K562 (cell line): ENCODE measurements around the gene PPIH. TPM values are rescaled to one million over a fixed set of nuclear protein-coding genes. Genes with fewer than 3 reads are reported as not detected.
A peak's percentile ranks its signal among the peaks of the same experiment; 100 is the strongest.

ENCODE experiments used
- ARHGAP35 ChIP-seq: fragments of 450-650 bp; IDR thresholded peaks from 2 replicates; pipeline ENCODE4 v1.6.1; 2018; ENCODE audit not compliant: partially characterized antibody
- ESRRA ChIP-seq: fragments of 450-650 bp; IDR thresholded peaks from 2 replicates; pipeline ENCODE4 v1.6.1; 2014; ENCODE audit warnings: low read depth, mild to moderate bottlenecking, moderate library complexity, borderline replicate concordance
- HMG20A ChIP-seq: fragments of 450-650 bp; formaldehyde crosslinking; conservative IDR thresholded peaks from 2 replicates; pipeline ENCODE4 v1.4.0; 2020; ENCODE audit warnings: mild to moderate bottlenecking, mixed read lengths
- NRF1 ChIP-seq, 2 experiments: fragments of 450-650 bp; IDR thresholded peaks in 1 of 2; conservative IDR thresholded peaks in 1 of 2; 2 replicates each; pipeline ENCODE4 v1.6.1; 2014; ENCODE audit warnings: mild to moderate bottlenecking in 2 of 2
- RERE ChIP-seq: sonication (generic); formaldehyde crosslinking; IDR thresholded peaks from 2 replicates; pipeline ENCODE4 v1.8.0; 2023; ENCODE audit warnings: missing genetic modification reagents, mild to moderate bottlenecking, borderline replicate concordance
- REST ChIP-seq, 2 experiments: fragments of 450-650 bp; formaldehyde crosslinking in 1 of 2; IDR thresholded peaks; 2 replicates each; pipeline versions ENCODE4 v1.4.0 to v1.6.1; 2014 to 2020; ENCODE audit warnings: mild to moderate bottlenecking in 2 of 2, borderline replicate concordance in 1 of 2, low read depth in 1 of 2
- STAT5A ChIP-seq: IDR thresholded peaks from 2 replicates; pipeline ENCODE4 v1.6.1; 2012; ENCODE audit warnings: low read length, inconsistent platforms, borderline replicate concordance
- TAF1 ChIP-seq: IDR thresholded peaks from 2 replicates; pipeline ENCODE4 v1.6.1; 2011; ENCODE audit warnings: mild to moderate bottlenecking, low read length, moderate library complexity; ENCODE audit not compliant: insufficient read depth, control insufficient read depth, severe bottlenecking; ENCODE audit errors: extremely low read depth
- U2AF1 ChIP-seq: fragments of 200-400 bp; formaldehyde crosslinking; optimal IDR thresholded peaks from 2 replicates; pipeline ENCODE3; 2017; ENCODE audit warnings: mild to moderate bottlenecking, low read depth, low read length, moderate library complexity
- YY1 ChIP-seq, 3 experiments: IDR thresholded peaks; 2 replicates each; pipeline ENCODE4 v1.6.1; 2011; ENCODE audit warnings: low read length in 2 of 3, mild to moderate bottlenecking in 2 of 3, moderate library complexity in 2 of 3, borderline replicate concordance in 1 of 3, control low read depth in 1 of 3, low read depth in 1 of 3; ENCODE audit not compliant: insufficient read depth in 3 of 3, insufficient replicate concordance in 2 of 3, control insufficient read depth in 1 of 3, insufficient read length in 1 of 3; ENCODE audit errors: extremely low read depth in 1 of 3
- ZBTB1 ChIP-seq: sonication (generic); formaldehyde crosslinking; IDR thresholded peaks from 2 replicates; pipeline ENCODE4 v1.8.1; 2023; ENCODE audit warnings: missing genetic modification reagents, low read depth, mild to moderate bottlenecking, borderline replicate concordance
- ZNF764 ChIP-seq: fragments of 250-450 bp; sonication (Bioruptor Pico); IDR thresholded peaks from 2 replicates; pipeline ENCODE4 v1.4.0; 2020; ENCODE audit warnings: low read depth, mild to moderate bottlenecking, moderate library complexity
- polyA plus RNA-seq, 8 experiments: library from polyadenylated mRNA; depleted of rRNA in 4 of 8; stranded (reverse) in 5 of 8; unstranded in 3 of 8; fragments of >200 nt; fragmentation: Nextera tagmentation in 2 of 8; fragmentation: Illumina TruSeq in 1 of 8; extraction: Ambion mirVana in 2 of 8; extraction: Trizol in 1 of 8; gene quantifications; 2 replicates each; pipeline versions ENCODE4 v1.2.1 to v1.2.3, GENCODE V29; 2011 to 2014; ENCODE audit warnings: inconsistent platforms in 1 of 8, missing spikeins in 1 of 8
- total RNA-seq, 7 experiments: library from RNA; depleted of rRNA in 6 of 7; stranded (reverse); fragments of >200 nt in 6 of 7; fragmentation: Illumina TruSeq in 2 of 7; extraction: Trizol in 2 of 7; gene quantifications; 2 replicates each; pipeline versions ENCODE4 v1.2.1 to v1.2.3, GENCODE V29; 2011 to 2021; ENCODE audit warnings: low replicate concordance in 1 of 7

The PPIH gene
- total and polyA plus RNA-seq, 9 of the 15 experiments (the other 6 are each of a cell fraction or from before 2014, with no cell fraction given), result 197 to 470 (median 277) TPM

GRCh38 chr1:42686418-42686817 lies 28.2 kb downstream of the PPIH start (continued):
- TF ChIP-seq RERE (CRISPR knock-in tag) (no peak), YY1 (IDR thresholded peaks at IDR 0.05; ENCODE audit: borderline replicate concordance in 1 of 3, control insufficient read depth in 1 of 3, extremely low read depth in 1 of 3, insufficient read depth in 3 of 3, insufficient read length in 1 of 3, insufficient replicate concordance in 2 of 3, low read depth in 1 of 3, low read length in 2 of 3) (no peak), ESRRA (no peak), ZBTB1 (CRISPR knock-in tag) (no peak), STAT5A (peak; percentile 57; the same call in 1 of the 2 replicates), TAF1 (no peak), REST (IDR thresholded peaks at IDR 0.05; ENCODE audit: borderline replicate concordance) (no peak), REST (CRISPR knock-in tag; IDR thresholded peaks at IDR 0.05; ENCODE audit: low read depth) (no peak), NRF1 (conservative IDR thresholded peaks at IDR 0.05 in 1 of 2, IDR thresholded peaks at IDR 0.05 in 1 of 2) (no peak), ARHGAP35 (no peak), ZNF764 (no peak), HMG20A (no peak), U2AF1 (no peak)
